Measurements from ENCODE around the gene NFE2L3. TPM values are rescaled to one million over a fixed set of nuclear protein-coding genes. Genes with fewer than 3 reads are reported as not detected.

Gene NFE2L3
- total and polyA plus RNA-seq, 9 of the 15 experiments (the other 6 are each of a cell fraction or from before 2014, with no cell fraction given) = 2.9 to 16.9 (median 12.4) TPM

GRCh38 chr7:26202019-26202990 is 50.3 kb downstream of the NFE2L3 start (continued):
- TF ChIP-seq ARID3A (IDR thresholded peaks at IDR 0.05; ENCODE audit: borderline replicate concordance, low read depth, low read length) = no peak
- no peak for TF ChIP-seq FIP1L1 (IDR thresholded peaks at IDR 0.05; ENCODE audit: low read depth, low read length, poor library complexity, severe bottlenecking)
- TF ChIP-seq ATF1 (CRISPR knock-in tag; IDR thresholded peaks at IDR 0.05) = no peak
- TF ChIP-seq ATF1 (tag; IDR thresholded peaks at IDR 0.05) = no peak
- TF ChIP-seq TAF1 (IDR thresholded peaks at IDR 0.05; ENCODE audit: control insufficient read depth, extremely low read depth, insufficient read depth, low read length, severe bottlenecking) = no peak
- TF ChIP-seq MCM3 (IDR thresholded peaks at IDR 0.05) = no peak
- no peak for TF ChIP-seq ZNF79 (CRISPR knock-in tag; IDR thresholded peaks at IDR 0.05; ENCODE audit: low read depth)
- TF ChIP-seq PRMT5 (CRISPR knock-in tag; IDR thresholded peaks at IDR 0.05) = no peak
- TF ChIP-seq SRSF3 (IDR thresholded peaks at IDR 0.05; ENCODE audit: insufficient read depth, low read length) = peak; percentile 8; the same call in 1 of the 2 replicates
- TF ChIP-seq ZNF212 (CRISPR knock-in tag; IDR thresholded peaks at IDR 0.05) = no peak
- TF ChIP-seq POU5F1 (IDR thresholded peaks at IDR 0.05; ENCODE audit: borderline replicate concordance, low read depth, low read length, partially characterized antibody) = no peak
- no peak for TF ChIP-seq FOXJ2 (tag; IDR thresholded peaks at IDR 0.05)
- peak in 1 of 2 experiments; percentile 27; a peak in 1 of 4 replicates for TF ChIP-seq TEAD1 (CRISPR knock-in tag; IDR thresholded peaks at IDR 0.05)
- TF ChIP-seq ZNF253 (CRISPR knock-in tag; conservative IDR thresholded peaks at IDR 0.05) = no peak
- 0 out of 2 replicates have a peak, but pooled peaks have one; percentile 13 for TF ChIP-seq ZBTB33 (CRISPR knock-in tag; IDR thresholded peaks at IDR 0.05)
- TF ChIP-seq HMGN3 (IDR thresholded peaks at IDR 0.05; ENCODE audit: borderline replicate concordance, extremely low read depth, insufficient read length, low read depth, low read length) = no peak
- TF ChIP-seq LEF1 (IDR thresholded peaks at IDR 0.05) = no peak
- 0 out of 2 replicates have a peak, but pooled peaks have one; percentile 50 for TF ChIP-seq ZNF592 (IDR thresholded peaks at IDR 0.05)
- no peak for TF ChIP-seq HDAC8 (tag; IDR thresholded peaks at IDR 0.05)
- no peak for TF ChIP-seq ZNF146 (CRISPR knock-in tag; IDR thresholded peaks at IDR 0.05; ENCODE audit: unreplicated experiment)
